Activated CD8-positive, alpha-beta memory T cell treated with anti-CD3 and anti-CD28 coated beads, Interleukin-2, amount 10 ng/mL, durations not matched to agents 7 days and 5 days (primary cell): Measurements from ENCODE around the gene CLNK. TPM values are rescaled to one million over a fixed set of nuclear protein-coding genes. Genes with fewer than 3 reads are reported as not detected.

ENCODE experiments used
- ATAC-seq: fragments of 150-1000 bp; cut with Tn5 transposase; one replicate; pipeline ENCODE4 v1.10.0; 2021; ENCODE audit warnings: moderate library complexity
- CTCF ChIA-PET: fragments of 350-600 bp; sonication (Branson Sonifier 250); formaldehyde crosslinking; loops from one replicate; lab custom pipeline; 2021; ENCODE audit warnings: antibody characterized with exemption; lab: Charles Lee
- DNase-seq: peaks from one replicate; pipeline ENCODE4 v3.0.0-alpha.2; 2020
- H3K27ac Mint-ChIP-seq: one replicate; pipeline ENCODE4 v1.8.0; 2021; ENCODE audit warnings: mild to moderate bottlenecking, mixed read lengths
- H3K27me3 Mint-ChIP-seq: one replicate; pipeline ENCODE4 v1.8.0; 2021; ENCODE audit warnings: mixed read lengths
- H3K36me3 Mint-ChIP-seq: one replicate; pipeline ENCODE4 v1.8.0; 2021; ENCODE audit warnings: mild to moderate bottlenecking, mixed read lengths
- H3K4me1 Mint-ChIP-seq: one replicate; pipeline ENCODE4 v1.8.0; 2021; ENCODE audit warnings: mixed read lengths
- H3K4me3 Mint-ChIP-seq: one replicate; pipeline ENCODE4 v1.8.0; 2021; ENCODE audit warnings: mild to moderate bottlenecking, moderate library complexity, mixed read lengths
- H3K9me3 Mint-ChIP-seq: one replicate; pipeline ENCODE4 v1.8.0; 2022; ENCODE audit warnings: low read depth, mixed read lengths
- total RNA-seq, 2 experiments: library from RNA; stranded (reverse); gene quantifications; one replicate each; pipeline ENCODE4 v1.2.3, GENCODE V29; 2021

CLNK gene, protein sequence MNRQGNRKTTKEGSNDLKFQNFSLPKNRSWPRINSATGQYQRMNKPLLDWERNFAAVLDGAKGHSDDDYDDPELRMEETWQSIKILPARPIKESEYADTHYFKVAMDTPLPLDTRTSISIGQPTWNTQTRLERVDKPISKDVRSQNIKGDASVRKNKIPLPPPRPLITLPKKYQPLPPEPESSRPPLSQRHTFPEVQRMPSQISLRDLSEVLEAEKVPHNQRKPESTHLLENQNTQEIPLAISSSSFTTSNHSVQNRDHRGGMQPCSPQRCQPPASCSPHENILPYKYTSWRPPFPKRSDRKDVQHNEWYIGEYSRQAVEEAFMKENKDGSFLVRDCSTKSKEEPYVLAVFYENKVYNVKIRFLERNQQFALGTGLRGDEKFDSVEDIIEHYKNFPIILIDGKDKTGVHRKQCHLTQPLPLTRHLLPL
- total RNA-seq: under 1 TPM; 0.18 to 0.61 TPM

DNA sequence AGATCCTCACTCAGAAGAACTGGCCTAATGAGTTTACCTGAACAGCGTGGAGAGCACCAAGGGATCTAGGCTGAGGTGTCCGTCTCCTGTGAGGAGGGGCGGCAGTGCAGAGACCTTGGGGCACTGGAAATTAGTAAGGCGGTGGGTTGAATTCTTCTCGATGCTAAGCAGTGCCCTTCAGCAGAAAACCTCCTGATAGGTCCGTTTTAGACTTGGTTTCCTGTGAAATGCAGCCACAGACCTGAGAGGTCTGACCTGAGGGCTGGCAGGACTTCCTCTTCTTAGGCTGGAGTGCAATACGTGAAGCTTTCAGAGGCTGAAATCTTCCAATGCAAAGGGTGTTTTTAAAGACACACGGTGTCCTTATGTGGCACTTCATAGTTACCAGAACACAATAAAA lies at the start of gene CLNK:
CLNK (minus strand) TSS at position 138 of the 400 bp plus-strand sequence. CDS start 16,899 bp downstream, outside the sequence.
- no peak for ATAC-seq
- no peaks in the 10 kb centered on the region for H3K9me3 Mint-ChIP-seq
- no peak within 1 kb of the TSS for H3K27ac Mint-ChIP-seq

DNA sequence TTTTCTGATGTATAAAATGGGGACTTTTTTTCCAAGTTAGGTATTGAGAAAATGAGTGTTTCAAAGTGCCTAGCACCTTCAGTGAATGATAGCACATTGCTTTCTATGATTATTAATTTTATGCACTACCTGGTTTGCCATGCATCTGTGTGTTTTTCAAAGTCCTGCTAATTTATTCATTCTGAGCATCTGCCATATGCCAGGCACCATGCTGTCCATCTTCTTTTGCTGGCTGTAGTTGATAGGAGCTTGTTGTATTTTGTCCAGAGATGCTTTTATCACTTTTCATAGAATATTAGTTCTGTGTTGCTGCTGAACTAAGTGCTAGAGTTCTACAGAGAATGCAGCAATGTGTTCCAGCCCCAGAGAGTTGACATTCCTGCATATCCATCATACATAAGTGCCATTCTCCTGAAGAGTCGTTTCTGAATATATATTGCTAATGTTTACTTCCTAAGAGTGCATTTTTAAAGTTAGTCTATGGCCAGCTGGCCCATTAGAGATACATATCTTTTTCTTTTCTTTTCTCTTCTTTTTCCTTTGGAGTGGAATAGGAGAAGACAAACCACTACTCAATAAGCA lies 49.0 kb upstream of the CLNK start:
- Mint-ChIP-seq H3K4me3 (no peak overlapping the region), H3K9me3 (no peaks in the 10 kb centered on the region), H3K4me1 (peaks cover 27% of the 10 kb centered on the region), H3K27ac (no peak overlapping the region), H3K36me3 (no peaks in the 10 kb centered on the region), H3K27me3 (peaks cover 11% of the 10 kb centered on the region)
- CTCF ChIA-PET: no interaction called here
- ATAC-seq (no peak), DNase-seq (no peak)

More for the DNA sequence above, at the start of gene CLNK:
- Mint-ChIP-seq H3K4me1 (peaks cover 5% of the 10 kb centered on the region), H3K27me3 (no peaks in the 10 kb centered on the region), H3K4me3 (no peak within 1 kb of the TSS), H3K36me3 (no peaks in the 10 kb centered on the region)
- DNase-seq: no peak
- CTCF ChIA-PET: no interaction called here

DNA sequence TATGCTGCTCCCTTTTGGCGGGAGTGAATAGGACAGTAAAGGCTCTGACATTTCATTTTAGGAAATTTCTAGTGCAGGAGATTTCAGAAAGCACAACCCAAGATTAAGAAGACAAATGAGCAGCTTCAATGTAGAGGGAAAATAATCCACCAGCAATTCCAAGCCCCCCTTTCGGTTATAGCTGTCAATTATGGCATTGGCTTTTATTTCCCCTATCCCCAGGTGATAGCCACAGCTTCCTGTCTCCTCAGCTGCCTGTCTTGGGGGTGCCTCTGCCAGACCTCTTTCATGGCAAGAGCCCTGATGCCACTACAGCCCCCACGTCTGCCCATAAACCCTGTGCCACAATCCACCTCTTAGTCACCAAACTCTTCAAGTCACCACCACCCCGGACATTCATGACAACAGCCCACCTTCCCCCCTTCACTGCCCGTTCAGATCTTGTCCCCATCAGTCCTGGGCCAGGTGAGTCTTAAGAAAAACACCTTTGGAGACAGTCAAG lies 48.4 kb upstream of the CLNK start:
- Mint-ChIP-seq H3K4me1 (peaks cover 27% of the 10 kb centered on the region), H3K36me3 (no peaks in the 10 kb centered on the region), H3K9me3 (peaks cover 2% of the 10 kb centered on the region), H3K4me3 (no peak overlapping the region), H3K27ac (no peak overlapping the region), H3K27me3 (peaks cover 11% of the 10 kb centered on the region)
- CTCF ChIA-PET: no interaction called here
- DNase-seq: no peak
- no peak for ATAC-seq

DNA sequence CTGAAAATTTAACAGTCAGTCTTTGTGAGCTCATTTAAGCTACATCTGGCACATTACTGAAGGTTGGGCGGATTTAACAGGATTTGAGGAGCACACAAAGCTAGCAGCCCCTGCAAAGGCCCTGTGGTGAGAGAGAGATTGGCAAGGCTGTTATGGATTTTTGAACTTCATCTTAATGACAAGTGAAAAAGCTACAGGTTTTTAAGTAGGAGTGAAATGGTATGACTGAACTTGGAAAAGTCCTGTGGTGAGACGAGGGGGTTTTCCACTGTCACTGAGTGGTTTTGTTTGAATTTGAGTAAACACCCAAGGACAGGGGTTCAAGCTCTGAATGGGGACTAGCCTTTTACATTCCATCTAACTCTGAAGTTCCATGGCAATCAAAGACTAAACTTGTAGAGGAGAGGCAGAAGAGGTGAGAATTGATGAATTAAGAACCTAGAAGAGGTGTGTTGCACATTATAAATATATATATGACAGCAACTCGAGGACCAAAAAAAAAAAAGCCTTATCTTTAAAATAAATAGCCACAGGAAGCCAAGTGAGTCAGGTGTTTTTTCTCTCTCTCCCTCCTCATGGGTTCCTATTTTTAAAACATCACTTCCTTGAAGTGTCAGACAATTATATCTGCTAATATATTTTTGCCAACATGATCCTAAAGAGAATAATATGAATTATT lies 47.8 kb upstream of the CLNK start:
- CTCF ChIA-PET: no interaction called here
- DNase-seq: no peak
- H3K4me3 Mint-ChIP-seq: no peak overlapping the region

DNA sequence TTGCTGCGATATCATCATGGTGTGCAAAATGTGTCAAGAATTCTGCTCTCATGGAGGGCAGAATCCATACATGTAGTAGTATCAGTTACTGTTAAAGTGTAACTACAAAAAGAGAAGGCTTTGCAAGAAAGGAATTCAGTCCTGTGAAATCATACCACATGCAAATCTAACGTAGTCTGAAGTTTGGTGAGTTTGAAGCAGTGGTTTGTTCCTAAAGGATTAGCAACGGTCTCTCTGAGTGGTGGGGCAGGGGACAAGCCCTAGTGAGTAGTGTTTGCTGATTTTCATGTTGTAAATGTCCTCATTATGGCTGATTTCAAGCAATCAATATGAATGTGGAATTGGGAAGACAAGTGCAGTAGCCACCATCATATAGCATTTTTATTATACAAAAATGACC lies 47.1 kb upstream of the CLNK start:
- ATAC-seq (no peak), DNase-seq (no peak)
- H3K27me3 Mint-ChIP-seq: peaks cover 11% of the 10 kb centered on the region
- CTCF ChIA-PET: no interaction called here
- no peak overlapping the region for H3K4me3 Mint-ChIP-seq
- peaks cover 27% of the 10 kb centered on the region for H3K4me1 Mint-ChIP-seq
- no peaks in the 10 kb centered on the region for H3K36me3 Mint-ChIP-seq
- H3K27ac Mint-ChIP-seq: no peak overlapping the region
- H3K9me3 Mint-ChIP-seq: peaks cover 2% of the 10 kb centered on the region

More for the DNA sequence above, 47.8 kb upstream of the CLNK start:
- Mint-ChIP-seq H3K27ac (no peak overlapping the region), H3K27me3 (peaks cover 11% of the 10 kb centered on the region), H3K4me1 (peaks cover 27% of the 10 kb centered on the region), H3K9me3 (peaks cover 2% of the 10 kb centered on the region), H3K36me3 (no peaks in the 10 kb centered on the region)
- no peak for ATAC-seq

DNA sequence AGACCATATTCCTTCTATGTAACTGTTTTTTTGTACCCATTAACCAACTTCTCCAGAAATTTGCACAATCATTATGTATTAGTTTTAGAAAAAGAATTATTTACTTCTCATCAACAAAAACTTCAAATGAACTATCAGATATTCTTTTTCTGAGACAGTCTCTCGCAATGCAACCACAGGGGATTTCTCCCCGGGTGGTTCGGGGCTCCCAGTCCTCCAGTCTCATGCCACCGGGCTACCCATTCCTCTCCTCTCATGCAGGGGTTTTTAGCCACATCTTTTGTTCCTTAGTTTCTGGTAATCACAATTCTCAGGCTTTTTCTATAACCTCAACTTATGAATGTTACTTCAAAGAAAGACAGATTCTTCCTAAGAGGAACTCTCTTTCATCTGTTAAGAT lies 46.6 kb upstream of the CLNK start:
- Mint-ChIP-seq H3K4me3 (no peak overlapping the region), H3K9me3 (peaks cover 2% of the 10 kb centered on the region), H3K27ac (no peak overlapping the region), H3K36me3 (no peaks in the 10 kb centered on the region), H3K27me3 (peaks cover 8% of the 10 kb centered on the region), H3K4me1 (peaks cover 27% of the 10 kb centered on the region)
- ATAC-seq (no peak), DNase-seq (no peak)
- CTCF ChIA-PET: no interaction called here

DNA sequence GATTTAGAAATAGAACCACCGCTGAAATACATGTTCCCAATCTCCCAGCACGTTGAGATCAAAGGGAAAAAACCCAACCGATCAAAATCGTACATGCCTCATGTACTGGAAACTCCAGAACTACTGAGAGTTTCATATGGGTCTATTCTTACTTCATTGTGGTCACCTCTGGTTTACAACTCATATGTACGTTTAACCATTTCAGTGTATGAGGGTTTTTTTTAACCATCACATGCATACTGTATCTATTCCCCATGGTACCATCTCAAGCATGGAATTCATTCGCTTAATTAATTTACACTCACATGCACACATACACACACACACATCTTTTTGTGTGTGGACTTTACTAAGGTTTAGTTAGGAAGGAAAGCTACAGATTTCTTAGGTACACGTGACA lies 46.0 kb upstream of the CLNK start:
- no peak overlapping the region for H3K4me3 Mint-ChIP-seq

DNA sequence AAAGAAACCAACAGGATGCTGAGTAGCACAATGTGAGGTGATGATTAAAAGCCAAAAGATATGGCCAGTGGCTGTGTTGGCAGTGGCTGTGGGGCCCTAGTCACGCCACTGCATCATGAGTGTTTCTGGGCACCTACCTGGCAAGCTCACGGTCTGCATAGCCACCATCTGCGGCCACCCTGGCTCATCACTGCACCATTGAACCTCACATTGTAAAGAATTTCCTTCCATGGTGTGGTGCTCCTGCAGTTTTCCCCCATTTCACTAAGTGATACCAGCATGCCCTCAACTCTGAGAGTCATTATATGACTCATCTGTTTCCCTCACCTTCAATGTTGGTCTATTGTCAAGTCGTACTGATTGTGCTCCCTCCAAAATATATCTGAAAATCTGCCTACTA lies 45.5 kb upstream of the CLNK start:
- Mint-ChIP-seq H3K27ac (no peak overlapping the region), H3K36me3 (no peaks in the 10 kb centered on the region), H3K4me3 (no peak overlapping the region), H3K27me3 (peaks cover 8% of the 10 kb centered on the region), H3K9me3 (peaks cover 2% of the 10 kb centered on the region), H3K4me1 (peaks cover 27% of the 10 kb centered on the region)
- CTCF ChIA-PET: no interaction called here
- ATAC-seq: no peak
- DNase-seq: no peak

More for the DNA sequence above, 46.0 kb upstream of the CLNK start:
- H3K9me3 Mint-ChIP-seq: peaks cover 2% of the 10 kb centered on the region
- peaks cover 27% of the 10 kb centered on the region for H3K4me1 Mint-ChIP-seq
- no peak for DNase-seq
- no peak overlapping the region for H3K27ac Mint-ChIP-seq
- CTCF ChIA-PET: no interaction called here
- H3K27me3 Mint-ChIP-seq: peaks cover 8% of the 10 kb centered on the region
- H3K36me3 Mint-ChIP-seq: no peaks in the 10 kb centered on the region
- ATAC-seq: peak; percentile 33

DNA sequence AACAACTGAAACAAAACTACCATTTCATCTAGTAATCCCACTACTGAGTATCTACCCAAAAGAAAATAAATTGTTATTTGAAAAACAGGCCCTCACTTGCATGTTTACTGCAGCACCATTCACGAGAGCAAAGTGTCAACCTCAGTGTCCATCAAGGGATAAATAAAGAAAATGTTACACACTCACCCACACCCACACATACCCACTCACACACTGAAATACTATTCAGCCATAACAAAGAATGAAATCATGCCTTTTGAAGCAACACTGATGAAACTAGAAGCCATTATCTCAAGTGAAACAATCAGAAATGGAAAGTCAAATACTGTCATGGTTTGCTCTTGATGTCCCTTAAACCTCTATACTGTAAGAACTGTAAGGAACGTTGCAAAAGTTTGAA lies 44.8 kb upstream of the CLNK start:
- Mint-ChIP-seq H3K9me3 (peaks cover 2% of the 10 kb centered on the region), H3K4me3 (no peak overlapping the region), H3K36me3 (no peaks in the 10 kb centered on the region), H3K27me3 (peaks cover 8% of the 10 kb centered on the region), H3K27ac (no peak overlapping the region), H3K4me1 (peaks cover 27% of the 10 kb centered on the region)
- ATAC-seq (no peak), DNase-seq (no peak)
- CTCF ChIA-PET: no interaction called here

DNA sequence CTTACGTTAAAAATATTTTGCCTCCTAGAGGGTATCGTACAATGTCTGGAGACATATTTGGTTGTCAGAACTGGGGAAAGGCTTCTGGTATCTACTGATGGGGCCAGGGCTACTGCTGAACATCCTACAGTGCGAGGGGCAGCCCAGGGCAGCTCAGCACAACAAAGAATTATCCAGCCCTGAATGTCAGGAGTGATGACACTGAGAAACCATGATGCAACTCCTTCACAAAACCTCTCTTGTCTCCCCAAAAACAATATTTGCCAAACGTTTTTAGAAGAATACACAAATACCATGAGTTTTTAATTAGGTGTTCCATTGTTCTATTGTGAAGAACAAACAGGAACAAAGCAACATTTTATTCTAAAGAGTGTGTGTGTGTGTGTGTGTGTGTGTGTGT lies 43.4 kb upstream of the CLNK start:
- CTCF ChIA-PET: no interaction called here
- ATAC-seq (no peak), DNase-seq (no peak)
- Mint-ChIP-seq H3K27ac (no peak overlapping the region), H3K9me3 (peaks cover 2% of the 10 kb centered on the region), H3K4me1 (peaks cover 25% of the 10 kb centered on the region), H3K27me3 (peaks cover 3% of the 10 kb centered on the region), H3K4me3 (no peak overlapping the region), H3K36me3 (no peaks in the 10 kb centered on the region)

DNA sequence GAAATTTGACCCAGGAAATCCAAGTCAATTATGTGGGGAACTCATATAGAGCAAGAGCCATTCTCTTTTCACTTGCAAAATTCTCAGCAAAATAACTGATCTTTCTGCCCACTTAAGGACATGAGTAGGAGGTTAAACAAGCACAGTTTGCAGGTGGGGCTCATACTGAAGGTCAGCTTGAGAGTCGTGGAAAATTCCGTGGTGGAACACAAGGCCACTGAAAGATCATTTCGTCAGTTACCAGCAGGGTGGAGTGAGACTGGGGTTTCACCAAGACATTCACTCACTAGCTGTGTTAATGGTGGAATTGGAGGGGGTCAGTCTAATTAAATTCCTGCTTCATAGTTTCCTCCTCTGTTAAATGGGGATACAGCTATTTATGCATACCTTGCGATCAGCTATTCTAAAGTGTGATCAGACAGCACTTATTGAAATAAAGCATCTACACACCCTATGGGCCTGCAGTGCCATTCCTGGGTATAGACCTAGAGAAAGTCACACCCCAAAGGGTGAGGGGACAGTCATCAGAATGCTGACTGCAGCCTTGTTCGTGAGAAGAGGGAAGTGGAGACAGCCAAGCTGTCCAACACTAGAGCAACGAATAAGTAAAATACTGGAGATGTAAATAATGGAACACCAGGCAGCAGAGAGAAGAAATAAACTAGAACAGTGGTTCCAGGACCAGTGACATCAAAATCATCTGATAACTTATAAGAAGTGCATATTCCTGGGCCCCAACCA lies 42.7 kb upstream of the CLNK start:
- ATAC-seq: no peak
- Mint-ChIP-seq H3K4me1 (peaks cover 23% of the 10 kb centered on the region), H3K27ac (no peak overlapping the region), H3K9me3 (peaks cover 2% of the 10 kb centered on the region), H3K27me3 (peaks cover 2% of the 10 kb centered on the region), H3K4me3 (no peak overlapping the region), H3K36me3 (no peaks in the 10 kb centered on the region)
- DNase-seq: no peak
- CTCF ChIA-PET: interaction anchor here (0.9 kb wide), 1 partner anchor 148 kb away, joined by 3 read pairs; no protein-coding TSS in a partner anchor

DNA sequence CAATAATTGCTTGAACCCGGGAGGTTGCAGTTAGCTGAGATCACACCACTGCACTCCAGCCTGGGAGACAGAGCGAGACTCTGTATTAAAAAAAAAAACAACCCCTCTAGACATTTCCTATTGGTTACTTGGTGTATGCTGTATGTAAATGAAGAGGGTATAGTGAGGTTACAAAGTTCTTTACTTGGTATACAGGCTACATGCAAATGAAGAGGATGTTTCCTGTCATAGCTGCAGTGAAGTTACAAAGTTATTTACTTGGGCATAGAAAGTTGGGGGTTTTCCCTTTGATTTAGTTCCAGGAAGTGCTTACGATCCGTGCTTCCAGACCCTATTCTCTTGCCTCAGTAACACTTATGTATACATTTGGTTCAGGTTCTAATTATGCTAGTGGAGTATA lies 38.4 kb upstream of the CLNK start:
- Mint-ChIP-seq H3K27me3 (peaks cover 14% of the 10 kb centered on the region), H3K36me3 (no peaks in the 10 kb centered on the region), H3K4me3 (no peak overlapping the region), H3K4me1 (peaks cover 2% of the 10 kb centered on the region), H3K9me3 (no peaks in the 10 kb centered on the region), H3K27ac (no peak overlapping the region)
- no peak for DNase-seq
- CTCF ChIA-PET: no interaction called here
- no peak for ATAC-seq

DNA sequence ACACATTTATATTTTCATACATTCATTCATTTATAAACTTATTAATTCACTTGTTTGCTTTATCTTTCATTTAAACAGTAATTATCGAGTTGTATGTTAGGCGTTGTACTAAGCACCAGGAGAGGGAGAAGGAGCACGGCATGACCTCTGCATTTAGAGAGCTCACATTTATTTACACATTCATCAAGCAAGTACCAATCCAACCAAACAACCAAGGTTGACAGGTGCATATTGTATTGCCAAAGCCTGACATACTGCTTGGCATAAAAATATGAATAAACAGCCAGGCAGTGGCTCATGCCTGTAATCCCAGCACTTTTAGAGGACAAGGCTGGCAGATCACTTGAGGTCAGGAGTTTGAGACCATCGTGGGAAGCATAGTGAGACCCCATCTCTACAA lies 37.0 kb upstream of the CLNK start:
- H3K4me1 Mint-ChIP-seq: peaks cover 2% of the 10 kb centered on the region
- ATAC-seq: no peak
- H3K27ac Mint-ChIP-seq: no peak overlapping the region
- H3K27me3 Mint-ChIP-seq: peaks cover 15% of the 10 kb centered on the region
- DNase-seq: no peak
- H3K9me3 Mint-ChIP-seq: no peaks in the 10 kb centered on the region
- no peaks in the 10 kb centered on the region for H3K36me3 Mint-ChIP-seq
- CTCF ChIA-PET: no interaction called here
- H3K4me3 Mint-ChIP-seq: no peak overlapping the region
